HG03095 (cell line): Measurements from ENCODE around the gene EGLN1.
"Not testable (repeated sequence)": the region's sequence is repeated elsewhere in the genome, so short reads cannot be mapped to it uniquely, and the experiment has no call there.

Source experiments
- ATAC-seq: cut with Tn5 transposase; IDR thresholded peaks from one replicate; pipeline ENCODE4 v1.9.1; 2021; ENCODE audit warnings: moderate library complexity; ENCODE audit not compliant: unreplicated experiment

Gene EGLN1

GRCh38 chr1:231421971-231422797, at the start of gene EGLN1:
Gene EGLN1 (minus strand): TSS chr1:231422287. CDS start chr1:231421888, 399 bp downstream.
- ATAC-seq: peak; percentile 78

GRCh38 chr1:231471500-231471899, 49.4 kb upstream of the EGLN1 start:
- not testable (repeated sequence) for ATAC-seq

GRCh38 chr1:231471027-231471426, 48.9 kb upstream of the EGLN1 start:
- ATAC-seq: not testable (repeated sequence)

GRCh38 chr1:231467986-231468385, 45.9 kb upstream of the EGLN1 start:
- no peak for ATAC-seq

- no peak for ATAC-seq
These were observed 43.0 kb upstream of the EGLN1 start for GRCh38 chr1:231465051-231465450.

- no peak for ATAC-seq
These were observed 41.5 kb upstream of the EGLN1 start for GRCh38 chr1:231463541-231463940.

GRCh38 chr1:231460614-231461013, 38.5 kb upstream of the EGLN1 start:
- ATAC-seq: no peak

- ATAC-seq: not testable (repeated sequence)
These were observed 37.4 kb upstream of the EGLN1 start for GRCh38 chr1:231459438-231459837.

- not testable (repeated sequence) for ATAC-seq
These were observed 35.9 kb upstream of the EGLN1 start for GRCh38 chr1:231457956-231458355.

GRCh38 chr1:231454133-231454532, 32.0 kb upstream of the EGLN1 start:
- not testable (repeated sequence) for ATAC-seq

- ATAC-seq: no peak
These were observed 24.1 kb upstream of the EGLN1 start for GRCh38 chr1:231446138-231446537.

GRCh38 chr1:231444059-231444458, 22.0 kb upstream of the EGLN1 start:
- ATAC-seq: no peak

- ATAC-seq: no peak
These were observed 21.3 kb upstream of the EGLN1 start for GRCh38 chr1:231443363-231443762.

- ATAC-seq: no peak
These were observed 20.6 kb upstream of the EGLN1 start for GRCh38 chr1:231442735-231443134.

- ATAC-seq: no peak
These were observed 10.9 kb upstream of the EGLN1 start for GRCh38 chr1:231432996-231433395.

- no peak for ATAC-seq
These were observed 9.8 kb upstream of the EGLN1 start for GRCh38 chr1:231431665-231432415.

GRCh38 chr1:231430678-231431352, 8.7 kb upstream of the EGLN1 start:
- ATAC-seq: not testable (repeated sequence)

- ATAC-seq: no peak
These were observed 6.3 kb upstream of the EGLN1 start for GRCh38 chr1:231428377-231428776.

- ATAC-seq: no peak
These were observed 3.1 kb upstream of the EGLN1 start for GRCh38 chr1:231424950-231425805.

- no peak for ATAC-seq
These were observed 1.6 kb upstream of the EGLN1 start for GRCh38 chr1:231423648-231424047.
